ENCODE results near the gene GAB3.

- TF ChIP-seq ZFP30 (CRISPR knock-in tag; IDR thresholded peaks at IDR 0.05) (no peak), OSR1 (CRISPR knock-in tag; IDR thresholded peaks at IDR 0.05) (no peak), CREB5 (CRISPR knock-in tag; IDR thresholded peaks at IDR 0.05; ENCODE audit: low read depth) (no peak), CSDC2 (CRISPR knock-in tag; IDR thresholded peaks at IDR 0.05) (no peak), ZNF8 (CRISPR knock-in tag; IDR thresholded peaks at IDR 0.05) (no peak), ZNF565 (CRISPR knock-in tag; conservative IDR thresholded peaks at IDR 0.05; ENCODE audit: low read depth) (no peak), BACH2 (CRISPR knock-in tag; IDR thresholded peaks at IDR 0.05; ENCODE audit: borderline replicate concordance) (no peak)
Observed at GRCh38 chrX:154652311-154653047, 98.4 kb downstream of the GAB3 start.
